ENCODE measurements around the gene GPLD1.
"Not testable (repeated sequence)": the region's sequence is repeated elsewhere in the genome, so short reads cannot be mapped to it uniquely, and the experiment has no call there.

The GPLD1 gene

DNA sequence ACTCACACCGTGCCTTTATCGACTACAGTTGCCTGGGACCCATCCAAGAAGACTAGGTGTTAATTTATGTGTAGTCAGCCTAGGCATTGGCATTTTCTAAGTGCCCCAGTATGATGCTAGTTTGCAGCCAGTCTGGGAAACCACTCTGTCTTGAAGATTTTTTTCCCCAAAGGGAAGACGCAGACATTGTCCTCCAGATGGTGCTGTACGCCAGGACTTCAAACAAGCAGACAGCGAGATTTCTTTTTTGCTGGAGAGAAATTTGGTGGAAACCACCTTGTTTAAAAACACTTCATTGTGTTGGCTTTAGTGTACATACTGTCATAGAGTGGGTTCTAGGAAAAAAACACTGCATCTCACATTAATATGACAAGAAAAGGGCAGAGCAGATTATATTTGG, 35.4 kb upstream of the GPLD1 start:
- DNase-seq (ENCODE audit: low spot score), result peak; percentile 45
- TF ChIP-seq, protein P1, sequence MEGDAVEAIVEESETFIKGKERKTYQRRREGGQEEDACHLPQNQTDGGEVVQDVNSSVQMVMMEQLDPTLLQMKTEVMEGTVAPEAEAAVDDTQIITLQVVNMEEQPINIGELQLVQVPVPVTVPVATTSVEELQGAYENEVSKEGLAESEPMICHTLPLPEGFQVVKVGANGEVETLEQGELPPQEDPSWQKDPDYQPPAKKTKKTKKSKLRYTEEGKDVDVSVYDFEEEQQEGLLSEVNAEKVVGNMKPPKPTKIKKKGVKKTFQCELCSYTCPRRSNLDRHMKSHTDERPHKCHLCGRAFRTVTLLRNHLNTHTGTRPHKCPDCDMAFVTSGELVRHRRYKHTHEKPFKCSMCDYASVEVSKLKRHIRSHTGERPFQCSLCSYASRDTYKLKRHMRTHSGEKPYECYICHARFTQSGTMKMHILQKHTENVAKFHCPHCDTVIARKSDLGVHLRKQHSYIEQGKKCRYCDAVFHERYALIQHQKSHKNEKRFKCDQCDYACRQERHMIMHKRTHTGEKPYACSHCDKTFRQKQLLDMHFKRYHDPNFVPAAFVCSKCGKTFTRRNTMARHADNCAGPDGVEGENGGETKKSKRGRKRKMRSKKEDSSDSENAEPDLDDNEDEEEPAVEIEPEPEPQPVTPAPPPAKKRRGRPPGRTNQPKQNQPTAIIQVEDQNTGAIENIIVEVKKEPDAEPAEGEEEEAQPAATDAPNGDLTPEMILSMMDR (IDR thresholded peaks at IDR 0.05; ENCODE audit: extremely low read depth, missing control alignments), result peak; percentile 69

DNA sequence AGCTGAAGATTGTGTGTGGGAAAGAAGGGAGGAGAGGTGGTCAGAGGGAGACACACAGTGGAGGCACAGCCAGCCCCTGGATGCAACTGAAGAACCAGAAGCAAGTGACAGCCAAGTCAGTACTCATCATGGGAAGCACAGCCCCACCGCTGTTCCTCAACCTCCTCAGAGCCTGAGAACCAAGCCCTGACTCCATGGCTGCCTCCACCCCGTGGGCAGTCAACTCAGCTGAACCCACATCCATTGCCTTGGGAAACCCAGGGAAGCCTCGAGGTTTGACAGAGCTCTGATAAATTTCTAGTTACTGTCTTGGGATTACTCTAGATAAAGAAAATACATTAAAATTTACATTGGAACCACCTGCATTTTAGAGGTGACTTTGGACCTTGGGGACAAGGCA, 35.0 kb upstream of the GPLD1 start:
- TF ChIP-seq, protein P1 (IDR thresholded peaks at IDR 0.05; ENCODE audit: extremely low read depth, missing control alignments), result no peak
- DNase-seq (ENCODE audit: low spot score), result no peak

DNA sequence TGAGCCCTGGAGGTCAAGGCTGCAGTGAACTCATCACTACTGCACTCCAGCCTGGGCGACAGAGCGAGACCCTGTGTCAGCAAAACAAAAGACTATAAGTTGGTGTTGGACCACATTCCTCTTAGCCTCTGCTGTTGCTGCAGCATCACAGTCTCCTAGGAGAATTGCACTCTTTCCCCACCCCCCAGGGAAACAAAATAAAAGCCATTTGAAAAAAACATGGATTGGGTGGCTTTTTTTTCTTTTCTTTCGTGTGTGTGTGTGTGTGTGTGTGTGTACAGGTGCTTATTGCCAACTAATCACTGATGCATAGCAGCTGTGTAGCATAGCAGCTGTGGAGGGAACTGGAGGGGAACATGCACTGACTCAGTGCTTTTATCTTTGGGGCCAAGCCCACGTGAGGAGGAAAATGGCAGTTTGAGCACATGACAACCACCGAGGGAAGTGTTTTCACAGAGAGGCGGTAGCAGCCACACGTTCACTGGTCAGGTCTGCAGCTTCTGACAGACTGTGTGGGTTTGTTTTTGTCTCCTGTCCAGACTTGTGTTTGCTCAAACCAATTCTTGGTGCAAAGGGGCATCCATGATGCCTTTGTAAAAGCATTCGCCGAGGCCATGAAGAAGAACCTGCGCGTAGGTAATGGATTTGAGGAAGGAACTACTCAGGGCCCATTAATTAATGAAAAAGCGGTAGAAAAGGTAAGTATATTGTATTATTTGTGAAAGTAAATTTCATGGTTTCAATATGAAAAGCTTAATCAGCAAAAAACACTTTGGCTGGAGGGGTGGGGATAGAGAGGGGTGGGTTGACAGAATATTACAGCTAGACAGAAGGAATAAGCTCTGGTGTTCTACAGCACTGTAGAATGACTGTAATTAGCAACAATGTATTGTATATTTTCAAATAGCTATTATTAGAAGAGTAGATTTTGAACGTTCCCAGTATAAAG, 33.1 kb upstream of the GPLD1 start:
- TF ChIP-seq, protein P1 (IDR thresholded peaks at IDR 0.05; ENCODE audit: extremely low read depth, missing control alignments), result no peak
- peak; percentile 59 for DNase-seq (ENCODE audit: low spot score)

DNA sequence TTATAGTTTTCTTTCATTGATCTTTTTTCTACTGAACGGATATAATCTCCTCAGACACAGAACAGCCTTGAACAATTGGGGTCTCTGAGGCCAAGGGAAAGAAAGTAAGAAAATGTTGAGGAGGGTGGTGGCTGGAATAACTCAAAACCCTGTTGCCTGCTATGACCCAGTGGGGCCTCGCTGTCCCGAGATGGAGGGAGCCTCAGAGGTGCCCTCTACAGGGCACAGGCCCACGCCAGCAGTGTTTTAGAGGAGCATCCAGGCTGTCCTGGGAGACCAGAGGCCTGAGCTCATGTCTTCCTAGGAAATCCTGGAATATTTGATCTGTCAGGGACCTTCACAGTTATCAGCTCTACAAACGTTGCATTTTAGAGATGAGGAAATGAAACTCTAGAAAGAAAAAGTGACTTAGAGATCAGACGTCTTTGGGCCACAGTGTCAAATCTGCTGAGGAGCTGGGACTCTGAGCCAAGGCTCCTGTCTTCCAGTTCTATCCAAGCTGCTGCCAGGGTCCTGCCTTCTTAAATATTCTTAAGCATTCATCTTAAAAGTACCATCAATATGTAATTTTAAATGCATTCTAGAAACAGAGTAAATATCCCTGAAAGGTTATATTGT, 31.7 kb upstream of the GPLD1 start:
- DNase-seq (ENCODE audit: low spot score), result peak; percentile 56
- TF ChIP-seq, protein P1 (IDR thresholded peaks at IDR 0.05; ENCODE audit: extremely low read depth, missing control alignments), result peak; percentile 65

DNA sequence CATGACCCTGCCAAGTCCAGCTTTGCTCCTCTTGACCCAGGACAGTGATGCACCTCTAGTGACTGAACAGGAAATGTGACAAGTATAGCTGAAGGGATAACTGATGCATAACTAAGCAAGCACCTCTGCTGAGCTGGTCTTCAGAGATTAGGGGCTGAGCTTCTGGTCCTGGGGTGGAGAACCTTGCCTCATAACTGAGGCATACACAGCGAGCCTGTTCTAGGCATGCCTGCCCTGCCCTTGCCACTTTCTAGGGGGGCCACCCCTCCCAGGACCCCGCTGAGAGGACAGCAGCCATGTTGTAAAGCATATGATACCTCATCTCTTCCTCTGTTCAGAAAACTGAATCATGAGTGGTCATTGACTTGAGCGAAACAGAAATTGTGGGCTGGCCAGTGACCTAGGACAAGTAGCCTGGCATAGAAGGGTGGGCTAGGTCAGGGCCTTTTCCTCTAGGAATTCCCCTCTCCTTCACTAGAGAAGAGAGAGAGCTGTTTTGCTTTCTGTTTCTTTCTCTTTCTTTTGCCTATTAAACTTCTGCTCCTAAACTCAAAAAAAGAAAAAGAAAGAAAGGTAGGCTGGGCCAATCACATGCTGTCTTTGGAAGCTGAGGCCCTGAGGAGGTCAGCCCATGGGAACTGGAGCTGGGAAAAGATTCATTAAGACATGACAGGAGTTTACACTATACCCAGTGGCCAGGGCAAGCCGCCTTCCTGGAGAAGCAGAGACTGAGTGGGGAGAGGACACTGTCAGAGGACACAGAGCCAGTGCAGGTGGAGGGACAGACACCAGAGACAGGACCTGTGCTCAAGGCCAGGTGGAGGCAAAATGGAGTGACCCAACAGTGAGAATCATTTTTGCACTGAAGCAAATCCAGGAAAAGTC, 28.5 kb upstream of the GPLD1 start:
- TF ChIP-seq, protein P1 (IDR thresholded peaks at IDR 0.05; ENCODE audit: extremely low read depth, missing control alignments), result no peak
- peak; percentile 54 for DNase-seq (ENCODE audit: low spot score)

DNA sequence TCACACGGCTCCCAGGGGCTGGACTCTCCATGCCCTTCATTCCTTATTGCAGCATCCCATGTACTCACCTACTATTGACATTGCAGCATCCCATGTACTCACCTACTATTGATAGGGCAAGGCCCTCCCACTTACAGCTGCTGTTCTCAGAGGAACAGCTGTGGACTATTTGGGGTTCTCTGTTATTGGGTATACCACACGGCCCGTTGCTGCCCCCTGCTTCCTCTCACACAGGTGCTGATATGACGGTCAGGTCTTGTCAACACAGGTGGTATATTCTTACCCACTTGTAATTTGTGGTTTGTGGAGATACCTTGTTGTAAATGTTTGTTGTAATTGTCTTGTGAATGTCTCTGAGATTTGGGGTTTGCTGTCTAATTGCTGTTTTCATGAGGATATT, 24.2 kb upstream of the GPLD1 start:
- no peak for DNase-seq (ENCODE audit: low spot score)

DNA sequence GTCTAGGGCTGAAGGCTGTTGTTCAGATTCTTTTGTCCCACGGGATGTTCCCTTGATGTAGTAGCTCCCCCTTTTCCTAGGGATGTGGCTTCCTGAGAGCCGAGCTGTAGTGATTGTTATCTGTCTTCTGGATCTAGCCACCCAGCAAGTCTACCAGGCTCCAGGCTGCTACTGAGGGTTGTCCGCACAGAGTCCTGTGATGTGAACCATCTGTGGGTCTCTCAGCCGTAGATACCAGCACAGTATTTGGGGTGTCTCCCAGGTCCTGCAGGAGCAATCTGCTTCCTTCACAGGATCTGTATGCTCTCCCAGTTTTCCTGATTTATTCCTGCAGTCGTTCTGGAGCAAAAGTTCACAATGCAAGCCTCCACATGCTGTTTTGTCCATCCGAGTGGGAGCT, 22.6 kb upstream of the GPLD1 start:
- not testable (repeated sequence) for DNase-seq (ENCODE audit: low spot score)

More for the DNA sequence above, 24.2 kb upstream of the GPLD1 start:
- TF ChIP-seq, protein P1 (IDR thresholded peaks at IDR 0.05; ENCODE audit: extremely low read depth, missing control alignments), result peak; percentile 2
